A549 (cell line): ENCODE results near the gene ZC3H18.

Experiments used
- CHD2 ChIP-seq: fragments of 150-350 bp; IDR thresholded peaks from 2 replicates; pipeline ENCODE4 v1.6.1; 2014; ENCODE audit warnings: low read length; ENCODE audit not compliant: partially characterized antibody
- CHD4 ChIP-seq: fragments of 200-600 bp; sonication (generic); IDR thresholded peaks from 2 replicates; pipeline ENCODE4 v1.6.1; 2016; ENCODE audit warnings: antibody characterized with exemption, mild to moderate bottlenecking, borderline replicate concordance
- EP300 ChIP-seq, 2 experiments: fragments of >200 bp; sonication (Bioruptor Twin); formaldehyde crosslinking; IDR thresholded peaks; 2 replicates in 1 of 2; 3 replicates in 1 of 2; pipeline ENCODE4 v1.6.1; 2016 to 2017
- JUN ChIP-seq, 2 experiments: fragments of >200 bp; sonication (Bioruptor Twin); formaldehyde crosslinking; IDR thresholded peaks; 2 replicates in 1 of 2; 3 replicates in 1 of 2; pipeline ENCODE4 v1.6.1; 2016 to 2017
- KDM1A ChIP-seq: fragments of 200-600 bp; sonication (generic); IDR thresholded peaks from 2 replicates; pipeline ENCODE4 v1.6.1; 2016; ENCODE audit warnings: low read depth, mild to moderate bottlenecking
- KDM5A ChIP-seq: fragments of 200-600 bp; sonication (generic); IDR thresholded peaks from 2 replicates; pipeline ENCODE4 v1.6.1; 2016; ENCODE audit warnings: antibody characterized with exemption, mild to moderate bottlenecking
- MAZ ChIP-seq: fragments of 150-350 bp; IDR thresholded peaks from 2 replicates; pipeline ENCODE4 v1.6.1; 2014; ENCODE audit warnings: antibody characterized with exemption, low read depth, low read length, borderline replicate concordance
- POLR2A ChIP-seq: IDR thresholded peaks from 2 replicates; pipeline ENCODE4 v1.6.1; 2012; ENCODE audit warnings: mild to moderate bottlenecking, low read length
- POLR2AphosphoS2 ChIP-seq: conservative IDR thresholded peaks from 2 replicates; pipeline ENCODE4 v1.6.1; 2012; ENCODE audit warnings: low read length, improper control_type of control experiment, inconsistent platforms
- RAD21 ChIP-seq, 2 experiments: fragments of >200 bp in 1 of 2; sonication (Bioruptor Twin) in 1 of 2; formaldehyde crosslinking in 1 of 2; IDR thresholded peaks in 1 of 2; conservative IDR thresholded peaks in 1 of 2; 2 replicates in 1 of 2; 3 replicates in 1 of 2; pipeline ENCODE4 v1.6.1; 2012 to 2018; ENCODE audit warnings: inconsistent platforms in 1 of 2
- TF ChIP-seq, protein P1 (sequence below): fragments of >200 bp; sonication (Bioruptor Twin); formaldehyde crosslinking; IDR thresholded peaks from 3 replicates; pipeline ENCODE4 v1.5.1; 2016
- TF ChIP-seq, protein P2 (sequence below): fragments of >200 bp; sonication (Bioruptor Twin); formaldehyde crosslinking; IDR thresholded peaks from 3 replicates; pipeline ENCODE4 v1.6.1; 2016
- TF ChIP-seq, protein P3 (sequence below): fragments of 150-350 bp; IDR thresholded peaks from 2 replicates; pipeline ENCODE4 v1.6.1; 2014; ENCODE audit warnings: low read depth, mild to moderate bottlenecking, low read length
- TF ChIP-seq, protein P4 (sequence below): fragments of 200-600 bp; sonication (generic); IDR thresholded peaks from 2 replicates; pipeline ENCODE4 v1.6.1; 2016; ENCODE audit warnings: antibody characterized with exemption, mild to moderate bottlenecking, moderate library complexity

DNA sequence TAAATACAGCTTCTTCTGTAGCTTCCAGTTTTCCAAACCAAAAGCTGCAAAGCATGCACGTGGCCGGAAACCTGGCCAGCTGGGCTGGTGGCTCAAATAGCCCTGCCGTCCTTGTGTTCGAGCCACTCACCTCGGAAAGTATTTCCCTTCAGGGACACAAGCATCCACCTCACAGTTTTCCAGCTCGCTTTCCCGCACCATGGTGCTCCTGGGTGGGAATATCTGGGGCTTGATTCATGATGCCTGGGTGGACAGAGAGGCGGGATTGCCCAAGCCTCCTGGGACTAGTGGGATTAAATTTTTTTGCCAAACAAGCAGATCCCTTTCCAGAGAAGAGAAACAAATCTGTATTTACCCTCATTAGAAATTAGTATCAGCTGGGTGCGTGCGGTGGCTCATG lies 99.8 kb downstream of the ZC3H18 start:
- TF ChIP-seq, protein P1, sequence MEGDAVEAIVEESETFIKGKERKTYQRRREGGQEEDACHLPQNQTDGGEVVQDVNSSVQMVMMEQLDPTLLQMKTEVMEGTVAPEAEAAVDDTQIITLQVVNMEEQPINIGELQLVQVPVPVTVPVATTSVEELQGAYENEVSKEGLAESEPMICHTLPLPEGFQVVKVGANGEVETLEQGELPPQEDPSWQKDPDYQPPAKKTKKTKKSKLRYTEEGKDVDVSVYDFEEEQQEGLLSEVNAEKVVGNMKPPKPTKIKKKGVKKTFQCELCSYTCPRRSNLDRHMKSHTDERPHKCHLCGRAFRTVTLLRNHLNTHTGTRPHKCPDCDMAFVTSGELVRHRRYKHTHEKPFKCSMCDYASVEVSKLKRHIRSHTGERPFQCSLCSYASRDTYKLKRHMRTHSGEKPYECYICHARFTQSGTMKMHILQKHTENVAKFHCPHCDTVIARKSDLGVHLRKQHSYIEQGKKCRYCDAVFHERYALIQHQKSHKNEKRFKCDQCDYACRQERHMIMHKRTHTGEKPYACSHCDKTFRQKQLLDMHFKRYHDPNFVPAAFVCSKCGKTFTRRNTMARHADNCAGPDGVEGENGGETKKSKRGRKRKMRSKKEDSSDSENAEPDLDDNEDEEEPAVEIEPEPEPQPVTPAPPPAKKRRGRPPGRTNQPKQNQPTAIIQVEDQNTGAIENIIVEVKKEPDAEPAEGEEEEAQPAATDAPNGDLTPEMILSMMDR = no peak
- TF ChIP-seq CHD2 (no peak), CHD4 (no peak), KDM1A (no peak), RAD21 (conservative IDR thresholded peaks at IDR 0.05 in 1 of 2, IDR thresholded peaks at IDR 0.05 in 1 of 2) (no peak), POLR2A (no peak), MAZ (no peak), JUN (IDR thresholded peaks at IDR 0.05) (no peak), EP300 (IDR thresholded peaks at IDR 0.05) (no peak), KDM5A (no peak), POLR2AphosphoS2 (no peak)
- TF ChIP-seq, protein P2, sequence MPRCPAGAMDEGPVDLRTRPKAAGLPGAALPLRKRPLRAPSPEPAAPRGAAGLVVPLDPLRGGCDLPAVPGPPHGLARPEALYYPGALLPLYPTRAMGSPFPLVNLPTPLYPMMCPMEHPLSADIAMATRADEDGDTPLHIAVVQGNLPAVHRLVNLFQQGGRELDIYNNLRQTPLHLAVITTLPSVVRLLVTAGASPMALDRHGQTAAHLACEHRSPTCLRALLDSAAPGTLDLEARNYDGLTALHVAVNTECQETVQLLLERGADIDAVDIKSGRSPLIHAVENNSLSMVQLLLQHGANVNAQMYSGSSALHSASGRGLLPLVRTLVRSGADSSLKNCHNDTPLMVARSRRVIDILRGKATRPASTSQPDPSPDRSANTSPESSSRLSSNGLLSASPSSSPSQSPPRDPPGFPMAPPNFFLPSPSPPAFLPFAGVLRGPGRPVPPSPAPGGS = no peak
- TF ChIP-seq, protein P3, sequence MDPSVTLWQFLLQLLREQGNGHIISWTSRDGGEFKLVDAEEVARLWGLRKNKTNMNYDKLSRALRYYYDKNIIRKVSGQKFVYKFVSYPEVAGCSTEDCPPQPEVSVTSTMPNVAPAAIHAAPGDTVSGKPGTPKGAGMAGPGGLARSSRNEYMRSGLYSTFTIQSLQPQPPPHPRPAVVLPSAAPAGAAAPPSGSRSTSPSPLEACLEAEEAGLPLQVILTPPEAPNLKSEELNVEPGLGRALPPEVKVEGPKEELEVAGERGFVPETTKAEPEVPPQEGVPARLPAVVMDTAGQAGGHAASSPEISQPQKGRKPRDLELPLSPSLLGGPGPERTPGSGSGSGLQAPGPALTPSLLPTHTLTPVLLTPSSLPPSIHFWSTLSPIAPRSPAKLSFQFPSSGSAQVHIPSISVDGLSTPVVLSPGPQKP = no peak
- TF ChIP-seq, protein P4, sequence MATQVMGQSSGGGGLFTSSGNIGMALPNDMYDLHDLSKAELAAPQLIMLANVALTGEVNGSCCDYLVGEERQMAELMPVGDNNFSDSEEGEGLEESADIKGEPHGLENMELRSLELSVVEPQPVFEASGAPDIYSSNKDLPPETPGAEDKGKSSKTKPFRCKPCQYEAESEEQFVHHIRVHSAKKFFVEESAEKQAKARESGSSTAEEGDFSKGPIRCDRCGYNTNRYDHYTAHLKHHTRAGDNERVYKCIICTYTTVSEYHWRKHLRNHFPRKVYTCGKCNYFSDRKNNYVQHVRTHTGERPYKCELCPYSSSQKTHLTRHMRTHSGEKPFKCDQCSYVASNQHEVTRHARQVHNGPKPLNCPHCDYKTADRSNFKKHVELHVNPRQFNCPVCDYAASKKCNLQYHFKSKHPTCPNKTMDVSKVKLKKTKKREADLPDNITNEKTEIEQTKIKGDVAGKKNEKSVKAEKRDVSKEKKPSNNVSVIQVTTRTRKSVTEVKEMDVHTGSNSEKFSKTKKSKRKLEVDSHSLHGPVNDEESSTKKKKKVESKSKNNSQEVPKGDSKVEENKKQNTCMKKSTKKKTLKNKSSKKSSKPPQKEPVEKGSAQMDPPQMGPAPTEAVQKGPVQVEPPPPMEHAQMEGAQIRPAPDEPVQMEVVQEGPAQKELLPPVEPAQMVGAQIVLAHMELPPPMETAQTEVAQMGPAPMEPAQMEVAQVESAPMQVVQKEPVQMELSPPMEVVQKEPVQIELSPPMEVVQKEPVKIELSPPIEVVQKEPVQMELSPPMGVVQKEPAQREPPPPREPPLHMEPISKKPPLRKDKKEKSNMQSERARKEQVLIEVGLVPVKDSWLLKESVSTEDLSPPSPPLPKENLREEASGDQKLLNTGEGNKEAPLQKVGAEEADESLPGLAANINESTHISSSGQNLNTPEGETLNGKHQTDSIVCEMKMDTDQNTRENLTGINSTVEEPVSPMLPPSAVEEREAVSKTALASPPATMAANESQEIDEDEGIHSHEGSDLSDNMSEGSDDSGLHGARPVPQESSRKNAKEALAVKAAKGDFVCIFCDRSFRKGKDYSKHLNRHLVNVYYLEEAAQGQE = no peak
